Stimulated activated CD8-positive, alpha-beta memory T cell treated with anti-CD3 and anti-CD28 coated beads, Interleukin-4, amount 100 ng/mL, for 4 hours (primary cell): ENCODE measurements around the gene CCL4L2.
"Not testable (repeated sequence)": the region's sequence is repeated elsewhere in the genome, so short reads cannot be mapped to it uniquely, and the experiment has no call there.

ENCODE experiments used
- DNase-seq, 2 donors: peaks; one replicate each; pipeline ENCODE4 v3.0.0-alpha.2; 2020; ENCODE audit warnings: low read depth in 2 of 2, low spot score in 1 of 2

The CCL4L2 gene

GRCh38 chr17:36219556-36219955 lies 8.7 kb downstream of the CCL4L2 start:
- not testable (repeated sequence) for DNase-seq

- DNase-seq = not testable (repeated sequence)
Measured at GRCh38 chr17:36220737-36221580, 10.1 kb downstream of the CCL4L2 start.

- not testable (repeated sequence) for DNase-seq
Measured at GRCh38 chr17:36221581-36222100, 10.8 kb downstream of the CCL4L2 start.

- not testable (repeated sequence) for DNase-seq
Measured at GRCh38 chr17:36222967-36223366, 12.1 kb downstream of the CCL4L2 start.

- DNase-seq = not testable (repeated sequence)
Measured at GRCh38 chr17:36229644-36230043, 18.8 kb downstream of the CCL4L2 start.

- not testable (repeated sequence) for DNase-seq
Measured at GRCh38 chr17:36242046-36242445, 31.2 kb downstream of the CCL4L2 start.
